Osteocyte (in vitro differentiated cells): ENCODE data around the gene PPP2R2B. TPM values are rescaled to one million over a fixed set of nuclear protein-coding genes. Genes with fewer than 3 reads are reported as not detected.

Source experiments
- DNase-seq: peaks from one replicate; pipeline ENCODE4 v3.0.0; 2021; ENCODE audit warnings: mixed read lengths; ENCODE audit not compliant: unreplicated experiment; ENCODE audit errors: extremely low spot score
- H3K27ac Mint-ChIP-seq: one replicate; pipeline ENCODE4 v1.8.0; 2021; ENCODE audit warnings: mild to moderate bottlenecking, mixed read lengths; ENCODE audit not compliant: unreplicated experiment
- H3K27me3 Mint-ChIP-seq: one replicate; pipeline ENCODE4 v1.8.0; 2021; ENCODE audit warnings: mixed read lengths; ENCODE audit not compliant: unreplicated experiment
- H3K36me3 Mint-ChIP-seq: one replicate; pipeline ENCODE4 v1.8.0; 2021; ENCODE audit warnings: mixed read lengths; ENCODE audit not compliant: unreplicated experiment
- H3K4me1 Mint-ChIP-seq: one replicate; pipeline ENCODE4 v1.8.0; 2021; ENCODE audit warnings: mixed read lengths; ENCODE audit not compliant: unreplicated experiment
- H3K4me3 Mint-ChIP-seq: one replicate; pipeline ENCODE4 v1.8.0; 2021; ENCODE audit warnings: mild to moderate bottlenecking, moderate library complexity, mixed read lengths; ENCODE audit not compliant: unreplicated experiment
- H3K9me3 Mint-ChIP-seq: one replicate; pipeline ENCODE4 v1.8.0; 2021; ENCODE audit warnings: mixed read lengths; ENCODE audit not compliant: unreplicated experiment
- total RNA-seq: library from RNA; stranded (reverse); gene quantifications from 2 replicates; pipeline ENCODE4 v1.2.1, GENCODE V29; 2021
- TF ChIP-seq, protein P1 (sequence below): fragments of 200-600 bp; sonication (generic); IDR thresholded peaks from 2 replicates; pipeline ENCODE4 v1.5.0; 2021; ENCODE audit warnings: antibody characterized with exemption, mild to moderate bottlenecking, moderate library complexity

Gene PPP2R2B
- total RNA-seq, 1 donor from 2014 or later, result not detected

DNA sequence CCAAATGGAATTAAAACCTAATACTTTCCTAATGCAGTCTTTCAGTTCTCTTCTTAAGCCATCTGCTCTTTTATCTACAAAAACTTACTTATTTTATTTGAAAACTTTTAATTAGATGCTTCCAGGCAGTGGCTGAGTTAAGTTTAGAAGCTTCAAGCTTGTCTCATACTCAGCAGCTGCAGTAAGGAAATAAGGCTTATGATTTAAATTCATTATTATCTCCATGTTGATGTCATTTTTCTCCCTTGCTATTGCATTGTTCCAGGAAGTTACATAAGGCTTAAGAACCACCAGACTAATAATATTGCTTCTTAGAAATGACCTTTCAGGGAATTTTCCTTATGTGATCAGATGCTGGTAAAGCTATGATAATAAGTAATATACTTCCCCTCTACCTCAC, 119.6 kb downstream of the PPP2R2B start:
- no peaks in the 10 kb centered on the region for H3K36me3 Mint-ChIP-seq
- no peak for DNase-seq
- H3K27me3 Mint-ChIP-seq, result peaks cover 10% of the 10 kb centered on the region
- H3K4me3 Mint-ChIP-seq, result no peak overlapping the region
- H3K9me3 Mint-ChIP-seq, result no peaks in the 10 kb centered on the region
- H3K27ac Mint-ChIP-seq, result no peak overlapping the region
- no peaks in the 10 kb centered on the region for H3K4me1 Mint-ChIP-seq
- TF ChIP-seq, protein P1, sequence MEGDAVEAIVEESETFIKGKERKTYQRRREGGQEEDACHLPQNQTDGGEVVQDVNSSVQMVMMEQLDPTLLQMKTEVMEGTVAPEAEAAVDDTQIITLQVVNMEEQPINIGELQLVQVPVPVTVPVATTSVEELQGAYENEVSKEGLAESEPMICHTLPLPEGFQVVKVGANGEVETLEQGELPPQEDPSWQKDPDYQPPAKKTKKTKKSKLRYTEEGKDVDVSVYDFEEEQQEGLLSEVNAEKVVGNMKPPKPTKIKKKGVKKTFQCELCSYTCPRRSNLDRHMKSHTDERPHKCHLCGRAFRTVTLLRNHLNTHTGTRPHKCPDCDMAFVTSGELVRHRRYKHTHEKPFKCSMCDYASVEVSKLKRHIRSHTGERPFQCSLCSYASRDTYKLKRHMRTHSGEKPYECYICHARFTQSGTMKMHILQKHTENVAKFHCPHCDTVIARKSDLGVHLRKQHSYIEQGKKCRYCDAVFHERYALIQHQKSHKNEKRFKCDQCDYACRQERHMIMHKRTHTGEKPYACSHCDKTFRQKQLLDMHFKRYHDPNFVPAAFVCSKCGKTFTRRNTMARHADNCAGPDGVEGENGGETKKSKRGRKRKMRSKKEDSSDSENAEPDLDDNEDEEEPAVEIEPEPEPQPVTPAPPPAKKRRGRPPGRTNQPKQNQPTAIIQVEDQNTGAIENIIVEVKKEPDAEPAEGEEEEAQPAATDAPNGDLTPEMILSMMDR, result no peak

DNA sequence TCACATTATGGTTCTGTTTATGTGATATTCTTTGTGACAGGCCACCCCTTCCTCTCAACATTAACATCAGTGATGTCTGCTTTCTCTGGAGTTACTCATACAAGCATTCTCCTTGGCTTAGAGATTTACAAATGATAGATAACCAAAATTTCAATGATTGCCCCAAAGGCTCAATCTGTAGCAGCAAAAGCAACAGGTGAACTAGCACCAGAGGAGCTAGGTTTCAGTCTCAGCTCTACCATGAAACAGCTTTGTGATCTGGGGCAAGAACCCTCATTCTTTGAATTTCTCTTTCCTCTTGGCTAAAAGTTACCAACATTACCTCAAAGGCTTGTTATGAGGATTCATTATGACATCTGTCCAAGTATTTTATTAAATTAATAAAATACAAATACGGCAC, 120.5 kb downstream of the PPP2R2B start:
- Mint-ChIP-seq H3K36me3 (no peaks in the 10 kb centered on the region), H3K4me1 (no peaks in the 10 kb centered on the region), H3K4me3 (no peak overlapping the region), H3K27me3 (peaks cover 10% of the 10 kb centered on the region), H3K27ac (no peak overlapping the region), H3K9me3 (no peaks in the 10 kb centered on the region)
- TF ChIP-seq, protein P1, result no peak
- no peak for DNase-seq

DNA sequence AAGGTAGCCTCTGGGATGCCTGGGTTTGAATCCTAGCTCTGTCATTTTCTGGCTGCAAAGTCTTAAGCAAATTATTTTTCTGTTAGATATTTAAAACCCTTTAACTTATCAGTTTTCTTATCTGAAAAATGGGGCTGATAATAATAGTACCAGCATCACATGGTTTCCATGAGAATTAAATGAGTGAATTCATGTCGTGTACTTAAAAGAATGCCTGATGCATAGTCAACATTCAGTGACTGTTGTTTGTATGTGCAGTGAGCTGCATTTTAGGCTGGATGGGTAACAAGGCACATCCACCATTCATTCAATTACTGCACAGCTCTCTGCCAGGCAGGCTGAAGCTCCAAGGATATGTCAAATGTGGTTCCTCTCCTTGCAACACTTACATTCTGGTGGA, 122.0 kb downstream of the PPP2R2B start:
- Mint-ChIP-seq H3K4me3 (no peak overlapping the region), H3K27me3 (peaks cover 12% of the 10 kb centered on the region), H3K36me3 (no peaks in the 10 kb centered on the region), H3K9me3 (no peaks in the 10 kb centered on the region), H3K4me1 (no peaks in the 10 kb centered on the region), H3K27ac (no peak overlapping the region)
- no peak for DNase-seq
- TF ChIP-seq, protein P1, result no peak

DNA sequence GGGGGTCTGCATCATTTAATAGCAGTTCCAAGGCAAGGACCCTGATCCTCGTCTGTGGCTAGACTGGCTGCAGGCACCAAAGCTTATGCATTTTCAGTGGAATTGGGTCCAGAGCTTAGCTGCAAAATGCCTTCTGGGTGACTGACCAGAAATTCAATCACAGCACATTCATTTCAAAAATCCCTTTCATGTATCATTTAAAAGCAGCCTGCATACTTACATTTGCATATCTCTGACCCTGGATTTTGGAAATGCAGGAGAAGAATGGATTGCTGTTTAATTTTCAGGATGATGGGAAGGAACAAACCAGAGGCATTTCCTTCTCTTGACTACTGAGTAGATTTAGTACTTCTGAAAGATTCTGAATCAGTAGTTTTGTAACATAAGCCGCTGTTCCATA, 122.8 kb downstream of the PPP2R2B start:
- no peak overlapping the region for H3K4me3 Mint-ChIP-seq
- no peak for DNase-seq
- H3K27me3 Mint-ChIP-seq, result peaks cover 12% of the 10 kb centered on the region
- H3K4me1 Mint-ChIP-seq, result no peaks in the 10 kb centered on the region
- H3K9me3 Mint-ChIP-seq, result no peaks in the 10 kb centered on the region
- TF ChIP-seq, protein P1, result no peak
- no peak overlapping the region for H3K27ac Mint-ChIP-seq
- H3K36me3 Mint-ChIP-seq, result no peaks in the 10 kb centered on the region

DNA sequence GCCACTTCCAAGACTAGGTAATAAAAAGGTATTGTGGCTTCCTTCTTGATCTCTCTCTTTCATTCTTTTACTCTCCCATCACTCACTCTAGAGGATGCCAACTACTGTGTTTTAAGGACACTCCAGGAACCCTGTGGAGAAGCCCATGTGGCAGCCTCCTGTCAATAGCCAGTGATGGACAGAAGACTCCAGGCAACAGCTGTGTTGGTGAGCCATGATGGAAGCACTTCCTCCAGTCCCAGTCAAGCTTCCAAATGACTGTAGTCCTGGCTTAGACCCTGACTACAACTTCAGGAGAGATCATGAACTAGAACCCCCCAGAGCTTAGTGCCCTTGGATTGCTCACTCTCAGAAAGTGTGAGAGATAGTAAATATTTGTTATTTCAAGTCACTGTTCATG, 123.9 kb downstream of the PPP2R2B start:
- no peaks in the 10 kb centered on the region for H3K9me3 Mint-ChIP-seq
- TF ChIP-seq, protein P1, result no peak
- no peak overlapping the region for H3K27ac Mint-ChIP-seq
- peaks cover 10% of the 10 kb centered on the region for H3K27me3 Mint-ChIP-seq
- DNase-seq, result no peak
- H3K4me1 Mint-ChIP-seq, result no peaks in the 10 kb centered on the region
- no peaks in the 10 kb centered on the region for H3K36me3 Mint-ChIP-seq
- H3K4me3 Mint-ChIP-seq, result no peak overlapping the region
